HG03045 (cell line): ENCODE results near the gene CD63.

ENCODE experiments used
- ATAC-seq: cut with Tn5 transposase; IDR thresholded peaks from one replicate; pipeline ENCODE4 v1.9.1; 2021; ENCODE audit warnings: mild to moderate bottlenecking, moderate library complexity; ENCODE audit not compliant: unreplicated experiment

Gene CD63

GRCh38 chr12:55707219-55707671, 21.6 kb downstream of the CD63 start:
- no peak for ATAC-seq

- no peak for ATAC-seq
These were observed 22.1 kb downstream of the CD63 start for GRCh38 chr12:55706568-55707218.

- ATAC-seq, result no peak
These were observed 22.9 kb downstream of the CD63 start for GRCh38 chr12:55705782-55706402.

- ATAC-seq, result no peak
These were observed 23.7 kb downstream of the CD63 start for GRCh38 chr12:55704824-55705718.

- ATAC-seq, result no peak
These were observed 24.7 kb downstream of the CD63 start for GRCh38 chr12:55703901-55704761.

GRCh38 chr12:55703288-55703687, 25.5 kb downstream of the CD63 start:
- no peak for ATAC-seq

GRCh38 chr12:55702861-55703260, 25.9 kb downstream of the CD63 start:
- no peak for ATAC-seq

GRCh38 chr12:55700255-55701018, 28.4 kb downstream of the CD63 start:
- ATAC-seq, result no peak

GRCh38 chr12:55699471-55700055, 29.2 kb downstream of the CD63 start:
- ATAC-seq, result no peak

GRCh38 chr12:55698965-55699364, 29.8 kb downstream of the CD63 start:
- ATAC-seq, result no peak

- no peak for ATAC-seq
These were observed 30.4 kb downstream of the CD63 start for GRCh38 chr12:55698241-55698955.

GRCh38 chr12:55697686-55698085, 31.1 kb downstream of the CD63 start:
- no peak for ATAC-seq

- ATAC-seq, result no peak
These were observed 31.9 kb downstream of the CD63 start for GRCh38 chr12:55696796-55697462.

GRCh38 chr12:55696141-55696540, 32.7 kb downstream of the CD63 start:
- ATAC-seq, result no peak

GRCh38 chr12:55695349-55695748, 33.5 kb downstream of the CD63 start:
- ATAC-seq, result no peak

- no peak for ATAC-seq
These were observed 34.2 kb downstream of the CD63 start for GRCh38 chr12:55694651-55695050.

GRCh38 chr12:55694188-55694515, 34.7 kb downstream of the CD63 start:
- no peak for ATAC-seq

GRCh38 chr12:55693323-55694187, 35.3 kb downstream of the CD63 start:
- ATAC-seq, result no peak
